Pancreas (tissue), 10 donors: ENCODE measurements around the gene YAF2. TPM values are rescaled to one million over a fixed set of nuclear protein-coding genes. Genes with fewer than 3 reads are reported as not detected.

Experiments used
- ATAC-seq, 4 donors: fragments of 200-7000 bp; cut with Tn5 transposase; one replicate each; pipeline versions ENCODE4 v1.8.0 to v1.9.1; 2020; ENCODE audit warnings: mild to moderate bottlenecking in 4 of 4, moderate library complexity in 4 of 4
- DNase-seq, 6 donors: peaks; one replicate each; pipeline ENCODE4 v3.0.0-alpha.2; 2020
- FAIRE-seq: peaks from 2 replicates; lab custom pipeline; 2012; peaks lifted over from hg19 to GRCh38; lab: Jason Lieb, UNC
- H3K27ac ChIP-seq, 4 donors: fragments of 200-600 bp; sonication (generic); 1 replicate in 3 of 4; 2 replicates in 1 of 4; pipeline versions ENCODE4 v1.5.0 to v1.8.0; 2020
- H3K27me3 ChIP-seq, 4 donors: fragments of 200-600 bp; one replicate each; pipeline ENCODE4 v1.8.0; 2021
- H3K36me3 ChIP-seq, 3 donors: fragments of 200-600 bp; sonication (generic) in 1 of 3; one replicate each; pipeline versions ENCODE4 v1.5.0 to v1.8.0; 2020 to 2021
- H3K4me1 ChIP-seq, 3 donors: fragments of 200-600 bp; one replicate each; pipeline ENCODE4 v1.8.0; 2021
- H3K4me3 ChIP-seq, 4 donors: fragments of 200-600 bp; sonication (generic) in 2 of 4; one replicate each; pipeline versions ENCODE4 v1.5.0 to v1.8.0; 2020 to 2021
- H3K9me3 ChIP-seq, 4 donors: fragments of 200-600 bp; one replicate each; pipeline ENCODE4 v1.8.0; 2021
- WGBS, 2 donors: extraction: QIAGEN DNeasy Blood & Tissue Kit; methylation state at CpG; one replicate each; pipeline ENCODE4 v1.1.7; 2013; 5-methylcytosine and 5-hydroxymethylcytosine counted together
- intact Hi-C, 3 donors: fragments of 100-400 bp; cut with DNase I; formaldehyde crosslinking; loops; one replicate each; pipeline versions ENCODE4 v1.11.1 to v1.14.2; 2022
- polyA plus RNA-seq, 2 donors: library from polyadenylated mRNA; stranded (reverse); fragments of 200-250 nt; gene quantifications; one replicate each; pipeline ENCODE4 v1.2.3, GENCODE V29; 2013
- total RNA-seq, 6 donors: library from RNA; stranded (reverse); fragmentation: NEBNext Ultra II Directional in 4 of 6; extraction: Animal tissue kit (Norgen Biotek cat#: 25700) in 4 of 6; gene quantifications; one replicate each; pipeline versions ENCODE4 v1.2.1 to v1.2.4, GENCODE V29; 2021 to 2023
- TF ChIP-seq, protein P1 (sequence below), 4 donors: fragments of 200-600 bp; sonication (generic) in 3 of 4; IDR thresholded peaks; one replicate each; pipeline versions ENCODE4 v1.5.0 to v1.8.0; 2021; ENCODE audit warnings: antibody characterized with exemption in 4 of 4
- donor health status: healthy with polysubstance abuse.
- donor health status: DM: no; HTN: no; CAD: no; lungs with moderate emphysema.
- donor health status: DM: no; HTN: no; CAD: no.
- donor health status: control.
- donor health status: control.
- donor health status: Bipolar disorder and iron deficiency.
- donor health status: DM: yes; HTN: yes; CAD: no.
- donor health status: DM: no; HTN: no; CAD: no.
- donor health status: DM: no; HTN: no; CAD: no.
- donor health status: DM: yes; HTN: yes; CAD: no.

YAF2 gene
- total and polyA plus RNA-seq, 8 donors, result 7.1 to 14.7 (median 11.7) TPM

DNA sequence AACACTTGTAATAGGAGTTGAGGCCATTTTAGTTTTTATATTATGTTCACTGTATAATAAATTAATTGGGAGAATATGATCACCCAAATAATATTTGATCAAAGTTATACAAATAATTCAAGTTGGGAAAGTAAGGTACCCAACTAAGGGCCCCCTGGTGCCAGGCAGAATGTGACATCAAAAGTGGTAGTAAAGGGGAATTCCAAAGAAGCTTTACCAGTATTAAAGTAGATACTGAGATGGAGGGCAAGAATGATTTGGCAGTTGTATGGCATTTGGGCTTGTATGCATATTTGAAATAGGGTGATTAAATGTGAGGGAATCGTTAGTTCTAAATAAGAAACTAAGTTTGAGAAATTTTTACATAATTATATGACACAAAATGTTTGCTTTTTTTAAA lies 111.1 kb downstream of the YAF2 start:
- intact Hi-C loops, result no loop called here
- no peak overlapping the region for H3K4me3 ChIP-seq
- H3K27me3 ChIP-seq, result no peaks in the 10 kb centered on the region
- WGBS, 2 donors, result 81 to 87% methylated on average over 1 of the region's 1 CpG
- H3K27ac ChIP-seq, result no peak overlapping the region
- FAIRE-seq (no peak), ATAC-seq (no peak), DNase-seq (no peak)
- no peaks in the 10 kb centered on the region for H3K36me3 ChIP-seq
- TF ChIP-seq, protein P1, sequence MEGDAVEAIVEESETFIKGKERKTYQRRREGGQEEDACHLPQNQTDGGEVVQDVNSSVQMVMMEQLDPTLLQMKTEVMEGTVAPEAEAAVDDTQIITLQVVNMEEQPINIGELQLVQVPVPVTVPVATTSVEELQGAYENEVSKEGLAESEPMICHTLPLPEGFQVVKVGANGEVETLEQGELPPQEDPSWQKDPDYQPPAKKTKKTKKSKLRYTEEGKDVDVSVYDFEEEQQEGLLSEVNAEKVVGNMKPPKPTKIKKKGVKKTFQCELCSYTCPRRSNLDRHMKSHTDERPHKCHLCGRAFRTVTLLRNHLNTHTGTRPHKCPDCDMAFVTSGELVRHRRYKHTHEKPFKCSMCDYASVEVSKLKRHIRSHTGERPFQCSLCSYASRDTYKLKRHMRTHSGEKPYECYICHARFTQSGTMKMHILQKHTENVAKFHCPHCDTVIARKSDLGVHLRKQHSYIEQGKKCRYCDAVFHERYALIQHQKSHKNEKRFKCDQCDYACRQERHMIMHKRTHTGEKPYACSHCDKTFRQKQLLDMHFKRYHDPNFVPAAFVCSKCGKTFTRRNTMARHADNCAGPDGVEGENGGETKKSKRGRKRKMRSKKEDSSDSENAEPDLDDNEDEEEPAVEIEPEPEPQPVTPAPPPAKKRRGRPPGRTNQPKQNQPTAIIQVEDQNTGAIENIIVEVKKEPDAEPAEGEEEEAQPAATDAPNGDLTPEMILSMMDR (IDR thresholded peaks at IDR 0.05), result no peak
- peaks cover 8 to 25% (median 16%) of the 10 kb centered on the region in 3 donors for H3K4me1 ChIP-seq
- H3K9me3 ChIP-seq, result no peaks in the 10 kb centered on the region

DNA sequence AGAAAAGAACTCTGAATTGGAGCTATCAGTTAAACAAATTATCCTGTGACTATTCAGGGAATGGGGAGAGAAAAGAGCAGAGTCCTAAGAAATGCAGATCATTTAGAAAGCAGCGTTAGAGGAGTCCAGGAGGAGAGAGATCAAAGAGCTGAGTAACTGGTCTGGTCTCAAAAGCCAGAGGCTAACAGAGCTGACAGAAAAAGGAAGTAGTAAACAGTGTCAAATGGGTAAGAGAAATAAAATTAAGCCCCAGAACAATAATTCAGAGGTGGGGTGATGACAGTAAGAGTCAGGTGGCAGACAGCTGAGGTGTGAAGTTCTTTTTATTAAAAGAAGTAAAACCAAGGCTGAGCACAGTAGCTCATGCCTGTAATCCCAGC lies 112.7 kb downstream of the YAF2 start:
- Histone ChIP-seq H3K4me3 (no peak overlapping the region), H3K27me3 (no peaks in the 10 kb centered on the region), H3K27ac (no peak overlapping the region), H3K4me1 (peaks cover 7 to 15% (median 8%) of the 10 kb centered on the region in 3 donors), H3K36me3 (no peaks in the 10 kb centered on the region), H3K9me3 (no peaks in the 10 kb centered on the region)
- no peak for FAIRE-seq
- 52 to 58% methylated on average over 1 of the region's 1 CpG for WGBS, 2 donors
- no peak for ATAC-seq
- no peak for DNase-seq
- TF ChIP-seq, protein P1 (IDR thresholded peaks at IDR 0.05), result no peak
- intact Hi-C loops, result no loop called here

DNA sequence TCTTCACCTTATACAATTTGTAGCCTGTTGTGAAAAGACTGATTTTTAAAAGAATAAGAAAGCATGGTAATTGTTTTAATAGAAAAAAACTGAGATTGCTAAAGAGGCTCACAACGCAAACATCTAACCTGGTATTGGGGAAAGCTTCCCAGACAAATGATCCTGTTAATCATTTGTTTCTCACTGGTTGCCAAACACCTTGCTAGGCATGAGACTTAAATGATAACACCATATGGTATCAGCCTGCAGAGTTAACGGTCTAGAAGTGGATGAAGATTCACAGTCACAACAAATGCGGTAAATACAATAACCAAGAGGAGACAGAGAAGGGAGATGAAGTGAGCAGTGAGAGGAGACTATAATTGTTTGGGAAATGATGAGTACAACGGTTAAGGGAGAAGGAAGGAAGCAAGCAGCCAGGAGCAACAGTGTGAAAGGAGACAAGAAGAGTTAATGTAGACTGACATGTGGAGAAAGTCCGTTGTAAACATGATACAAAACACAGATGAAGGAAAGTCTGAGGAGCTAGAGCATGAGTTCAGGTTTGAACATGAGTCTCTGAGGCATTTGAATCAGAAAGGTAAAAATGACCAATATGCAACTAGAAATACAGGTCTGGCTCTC lies 113.2 kb downstream of the YAF2 start:
- no peak overlapping the region for H3K27ac ChIP-seq
- WGBS, 2 donors, result 9 to 19% methylated on average over 5 of the region's 5 CpGs
- H3K36me3 ChIP-seq, result no peaks in the 10 kb centered on the region
- peaks cover 2 to 10% (median 8%) of the 10 kb centered on the region in 3 donors for H3K4me1 ChIP-seq
- H3K4me3 ChIP-seq, result no peak overlapping the region
- H3K27me3 ChIP-seq, result no peaks in the 10 kb centered on the region
- FAIRE-seq (no peak), ATAC-seq (peak; percentile 69 to 81 (median 80)), DNase-seq (no peak)
- intact Hi-C loops, result no loop called here
- no peaks in the 10 kb centered on the region for H3K9me3 ChIP-seq
- TF ChIP-seq, protein P1 (IDR thresholded peaks at IDR 0.05), result no peak

DNA sequence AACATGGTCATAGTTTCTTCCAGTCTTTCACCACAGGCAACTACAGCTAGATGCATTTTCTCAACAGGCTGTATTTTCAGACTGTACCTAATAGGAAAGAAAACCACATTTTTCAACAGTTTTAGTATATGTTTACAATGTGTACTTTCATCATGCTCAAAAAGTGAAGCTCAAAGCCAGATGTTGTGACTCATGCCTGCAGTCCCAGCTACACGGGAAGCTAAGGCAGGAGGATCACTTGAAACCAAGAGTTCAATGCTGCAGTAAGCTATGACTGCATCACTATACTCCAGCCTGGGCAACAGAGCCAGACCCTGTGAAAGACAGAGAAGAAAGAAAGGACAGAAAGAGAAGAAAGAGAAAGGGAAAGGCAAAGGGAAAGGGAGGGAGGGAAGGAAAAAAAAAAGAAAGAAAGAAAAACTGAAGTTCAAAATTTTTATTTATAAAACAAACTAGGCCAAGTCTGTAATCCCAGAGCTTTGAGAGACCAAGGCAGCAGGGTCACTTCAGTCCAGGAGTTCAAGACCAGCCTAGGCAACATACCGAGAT lies 118.9 kb downstream of the YAF2 start:
- intact Hi-C loops, result no loop called here
- no peak overlapping the region for H3K4me3 ChIP-seq
- H3K27me3 ChIP-seq, result no peaks in the 10 kb centered on the region
- TF ChIP-seq, protein P1 (IDR thresholded peaks at IDR 0.05), result no peak
- FAIRE-seq (no peak), ATAC-seq (no peak), DNase-seq (no peak)
- H3K4me1 ChIP-seq, result peaks cover 0 to under 1% (median under 1%) of the 10 kb centered on the region in 3 donors
- H3K9me3 ChIP-seq, result no peaks in the 10 kb centered on the region
- no peaks in the 10 kb centered on the region for H3K36me3 ChIP-seq
- WGBS, 2 donors, result 81 to 88% methylated on average over 2 of the region's 2 CpGs
- H3K27ac ChIP-seq, result no peak overlapping the region
